Embryonic facial prominence (tissue), 1 donor: ENCODE measurements around the gene CHRDL2.
"Not testable (repeated sequence)": the region's sequence is repeated elsewhere in the genome, so short reads cannot be mapped to it uniquely, and the experiment has no call there.

Source experiments
- DNase-seq: peaks from one replicate; pipeline ENCODE4 v3.0.0-alpha.2; 2016; ENCODE audit errors: extremely low spot score

The CHRDL2 gene

GRCh38 chr11:74731301-74732094 is at the start of gene CHRDL2:
Gene CHRDL2 (minus strand): TSS chr11:74731426. CDS start chr11:74730888, 538 bp downstream.
- no peak for DNase-seq

- DNase-seq = no peak
Observed at GRCh38 chr11:74780248-74781005, 49.2 kb upstream of the CHRDL2 start.

GRCh38 chr11:74778581-74778980 is 47.4 kb upstream of the CHRDL2 start:
- no peak for DNase-seq

- no peak for DNase-seq
Observed at GRCh38 chr11:74777877-74778276, 46.7 kb upstream of the CHRDL2 start.

- no peak for DNase-seq
Observed at GRCh38 chr11:74777038-74777437, 45.8 kb upstream of the CHRDL2 start.

- no peak for DNase-seq
Observed at GRCh38 chr11:74776546-74776945, 45.3 kb upstream of the CHRDL2 start.

- DNase-seq = no peak
Observed at GRCh38 chr11:74775762-74776161, 44.5 kb upstream of the CHRDL2 start.

- no peak for DNase-seq
Observed at GRCh38 chr11:74773476-74773875, 42.2 kb upstream of the CHRDL2 start.

- no peak for DNase-seq
Observed at GRCh38 chr11:74771139-74771538, 39.9 kb upstream of the CHRDL2 start.

GRCh38 chr11:74770456-74770855 is 39.2 kb upstream of the CHRDL2 start:
- no peak for DNase-seq

GRCh38 chr11:74769055-74769707 is 38.0 kb upstream of the CHRDL2 start:
- DNase-seq = no peak

GRCh38 chr11:74768172-74768651 is 37.0 kb upstream of the CHRDL2 start:
- DNase-seq = not testable (repeated sequence)

GRCh38 chr11:74766905-74767304 is 35.7 kb upstream of the CHRDL2 start:
- no peak for DNase-seq

- no peak for DNase-seq
Observed at GRCh38 chr11:74756571-74756970, 25.3 kb upstream of the CHRDL2 start.

GRCh38 chr11:74755395-74755995 is 24.3 kb upstream of the CHRDL2 start:
- no peak for DNase-seq

GRCh38 chr11:74754507-74755252 is 23.5 kb upstream of the CHRDL2 start:
- no peak for DNase-seq

- DNase-seq = no peak
Observed at GRCh38 chr11:74751303-74751702, 20.1 kb upstream of the CHRDL2 start.

GRCh38 chr11:74750598-74750997 is 19.4 kb upstream of the CHRDL2 start:
- DNase-seq = not testable (repeated sequence)

GRCh38 chr11:74749965-74750296 is 18.7 kb upstream of the CHRDL2 start:
- DNase-seq = no peak

- DNase-seq = no peak
Observed at GRCh38 chr11:74749127-74749964, 18.1 kb upstream of the CHRDL2 start.
